Measurements from ENCODE around the gene U2SURP.
A peak's percentile ranks its signal among the peaks of the same experiment; 100 is the strongest.
"Not testable (repeated sequence)": the region's sequence is repeated elsewhere in the genome, so short reads cannot be mapped to it uniquely, and the experiment has no call there.

Gene U2SURP

DNA sequence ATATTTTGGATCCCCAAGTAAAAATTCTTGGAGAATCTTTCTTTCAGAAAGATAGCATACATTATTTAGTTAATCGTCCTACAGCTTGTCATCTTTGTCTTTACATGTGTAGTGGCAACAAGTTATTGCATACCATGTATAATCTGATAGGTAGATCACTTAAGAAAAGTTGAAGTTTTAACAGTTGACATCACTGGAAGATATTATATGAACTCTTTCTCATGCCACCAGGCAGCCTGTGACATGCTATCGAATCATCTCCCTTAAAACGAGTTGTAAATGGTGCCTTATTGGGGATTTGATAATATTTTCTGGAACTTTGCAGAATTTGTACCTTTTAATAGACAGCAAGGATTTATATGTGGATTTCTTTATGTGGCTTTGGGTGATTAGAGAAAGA lies 8.7 kb downstream of the U2SURP start:
- H3K4me3 ChIP-seq (ENCODE audit: low read depth, low read length), result no peak overlapping the region

DNA sequence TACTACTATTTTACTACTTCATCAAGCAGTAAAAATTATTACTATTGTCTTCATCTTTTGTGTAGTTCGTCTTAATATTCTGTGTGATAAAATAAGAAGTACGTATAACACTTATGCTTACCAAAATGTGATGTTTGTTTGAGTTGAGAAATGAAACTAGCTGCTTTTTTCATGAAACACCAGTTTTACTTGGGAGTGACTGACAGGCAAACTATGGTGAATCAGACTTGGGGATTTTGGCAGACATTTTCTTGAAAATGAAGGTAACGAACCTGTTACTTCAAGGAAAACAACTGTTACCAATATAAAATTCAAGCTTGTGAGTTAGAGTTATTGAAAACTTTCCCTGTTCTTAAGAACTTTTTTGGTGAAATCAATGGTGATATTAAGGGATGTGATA lies 10.3 kb downstream of the U2SURP start:
- DNase-seq (ENCODE audit: low read depth), result no peak
- TF ChIP-seq, protein P1, sequence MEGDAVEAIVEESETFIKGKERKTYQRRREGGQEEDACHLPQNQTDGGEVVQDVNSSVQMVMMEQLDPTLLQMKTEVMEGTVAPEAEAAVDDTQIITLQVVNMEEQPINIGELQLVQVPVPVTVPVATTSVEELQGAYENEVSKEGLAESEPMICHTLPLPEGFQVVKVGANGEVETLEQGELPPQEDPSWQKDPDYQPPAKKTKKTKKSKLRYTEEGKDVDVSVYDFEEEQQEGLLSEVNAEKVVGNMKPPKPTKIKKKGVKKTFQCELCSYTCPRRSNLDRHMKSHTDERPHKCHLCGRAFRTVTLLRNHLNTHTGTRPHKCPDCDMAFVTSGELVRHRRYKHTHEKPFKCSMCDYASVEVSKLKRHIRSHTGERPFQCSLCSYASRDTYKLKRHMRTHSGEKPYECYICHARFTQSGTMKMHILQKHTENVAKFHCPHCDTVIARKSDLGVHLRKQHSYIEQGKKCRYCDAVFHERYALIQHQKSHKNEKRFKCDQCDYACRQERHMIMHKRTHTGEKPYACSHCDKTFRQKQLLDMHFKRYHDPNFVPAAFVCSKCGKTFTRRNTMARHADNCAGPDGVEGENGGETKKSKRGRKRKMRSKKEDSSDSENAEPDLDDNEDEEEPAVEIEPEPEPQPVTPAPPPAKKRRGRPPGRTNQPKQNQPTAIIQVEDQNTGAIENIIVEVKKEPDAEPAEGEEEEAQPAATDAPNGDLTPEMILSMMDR (IDR thresholded peaks at IDR 0.05; ENCODE audit: control insufficient read depth, extremely low read depth, insufficient read depth), result no peak
- H3K4me3 ChIP-seq (ENCODE audit: low read depth, low read length), result no peak overlapping the region

More for the DNA sequence above, 8.7 kb downstream of the U2SURP start:
- TF ChIP-seq, protein P1 (IDR thresholded peaks at IDR 0.05; ENCODE audit: control insufficient read depth, extremely low read depth, insufficient read depth), result no peak
- DNase-seq (ENCODE audit: low read depth), result no peak

GRCh38 chr3:143014921-143015320 lies 13.6 kb downstream of the U2SURP start:
- no peak for DNase-seq (ENCODE audit: low read depth)
- H3K4me3 ChIP-seq (ENCODE audit: low read depth, low read length), result no peak overlapping the region
- TF ChIP-seq, protein P1 (IDR thresholded peaks at IDR 0.05; ENCODE audit: control insufficient read depth, extremely low read depth, insufficient read depth), result no peak

- TF ChIP-seq, protein P1 (IDR thresholded peaks at IDR 0.05; ENCODE audit: control insufficient read depth, extremely low read depth, insufficient read depth), result peak; percentile 62
- DNase-seq (ENCODE audit: low read depth), result no peak
- H3K4me3 ChIP-seq (ENCODE audit: low read depth, low read length), result no peak overlapping the region
These were observed 15.1 kb downstream of the U2SURP start for GRCh38 chr3:143016321-143016972.

DNA sequence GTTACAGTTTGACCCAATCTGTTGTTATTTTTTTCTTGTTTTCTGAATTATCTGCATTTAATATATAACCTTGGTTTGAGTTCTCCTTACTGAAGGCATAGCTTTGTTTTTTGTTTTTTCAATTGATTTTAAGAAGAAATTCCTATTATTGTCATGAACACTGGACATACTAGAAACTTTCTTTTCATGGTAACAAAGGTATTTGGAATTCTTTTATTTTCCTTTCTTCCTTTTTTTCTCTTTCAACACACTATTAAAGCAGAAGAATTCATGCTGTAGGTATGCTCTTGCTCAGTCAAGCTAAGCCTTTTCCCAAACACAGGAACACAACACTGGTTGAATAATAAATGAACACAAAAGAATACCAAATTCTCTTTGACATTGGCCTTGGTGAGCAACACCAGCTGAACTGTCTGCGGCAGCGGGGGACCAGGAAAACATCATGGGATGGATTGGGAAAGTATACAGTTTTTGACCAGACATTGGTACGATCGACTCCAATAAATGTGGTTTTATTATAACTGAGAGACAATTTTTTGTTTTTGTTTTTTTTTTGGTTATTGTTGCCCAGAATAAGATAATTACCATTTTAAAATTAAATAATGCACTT lies 23.1 kb downstream of the U2SURP start:
- H3K4me3 ChIP-seq (ENCODE audit: low read depth, low read length), result no peak overlapping the region
- DNase-seq (ENCODE audit: low read depth), result no peak
- TF ChIP-seq, protein P1 (IDR thresholded peaks at IDR 0.05; ENCODE audit: control insufficient read depth, extremely low read depth, insufficient read depth), result no peak

- no peak for DNase-seq (ENCODE audit: low read depth)
- H3K4me3 ChIP-seq (ENCODE audit: low read depth, low read length), result no peak overlapping the region
- TF ChIP-seq, protein P1 (IDR thresholded peaks at IDR 0.05; ENCODE audit: control insufficient read depth, extremely low read depth, insufficient read depth), result no peak
These were observed 30.0 kb downstream of the U2SURP start for GRCh38 chr3:143031327-143031726.

- H3K4me3 ChIP-seq (ENCODE audit: low read depth, low read length); DNase-seq (ENCODE audit: low read depth): not testable (repeated sequence)
These were observed 30.5 kb downstream of the U2SURP start for GRCh38 chr3:143031796-143032387.

All from LNCaP clone FGC (cell line).